ENCODE results near the gene ST6GALNAC5.
"Not testable (repeated sequence)": the region's sequence is repeated elsewhere in the genome, so short reads cannot be mapped to it uniquely, and the experiment has no call there.

ST6GALNAC5 gene

GRCh38 chr1:76939050-76939816, 72.0 kb downstream of the ST6GALNAC5 start:
- DNase-seq, result no peak

- no peak for DNase-seq
Observed at GRCh38 chr1:76939817-76940216, 72.5 kb downstream of the ST6GALNAC5 start.

DNA sequence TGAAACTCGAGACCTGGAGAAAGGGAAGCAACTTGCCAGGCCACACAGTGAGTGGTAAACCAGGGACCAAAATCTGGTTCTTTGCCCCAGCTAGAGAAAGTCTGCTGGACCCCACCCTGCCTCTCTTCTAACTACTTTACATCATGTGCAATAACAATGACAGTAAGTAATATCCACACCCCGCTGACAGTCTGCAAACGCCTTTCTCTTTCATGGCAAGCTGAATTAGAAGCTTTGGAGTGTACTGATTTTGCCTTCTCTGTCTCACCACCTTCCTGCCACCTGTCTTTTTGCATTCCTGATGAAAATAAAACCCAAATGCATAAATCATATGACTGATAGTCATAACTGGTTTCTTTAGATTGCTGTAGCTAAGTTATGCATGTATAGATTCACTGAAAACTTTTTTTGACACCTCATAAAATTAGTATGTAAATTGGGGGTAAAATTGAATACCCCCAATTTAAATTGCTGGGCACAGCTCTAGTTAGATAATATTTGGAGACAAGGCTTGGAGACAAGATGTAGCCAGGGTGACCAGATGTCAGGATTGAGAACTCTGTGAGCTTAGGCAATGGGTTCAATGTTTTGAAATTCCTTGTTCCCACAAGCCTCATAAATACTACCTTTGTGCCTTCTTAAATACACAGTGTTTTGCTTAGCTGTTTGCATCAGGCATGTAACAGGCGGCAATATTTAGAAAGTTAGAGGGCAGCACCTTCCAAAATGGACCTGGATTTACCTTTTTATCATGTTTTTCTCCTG, 73.5 kb downstream of the ST6GALNAC5 start:
- no peak for DNase-seq

DNA sequence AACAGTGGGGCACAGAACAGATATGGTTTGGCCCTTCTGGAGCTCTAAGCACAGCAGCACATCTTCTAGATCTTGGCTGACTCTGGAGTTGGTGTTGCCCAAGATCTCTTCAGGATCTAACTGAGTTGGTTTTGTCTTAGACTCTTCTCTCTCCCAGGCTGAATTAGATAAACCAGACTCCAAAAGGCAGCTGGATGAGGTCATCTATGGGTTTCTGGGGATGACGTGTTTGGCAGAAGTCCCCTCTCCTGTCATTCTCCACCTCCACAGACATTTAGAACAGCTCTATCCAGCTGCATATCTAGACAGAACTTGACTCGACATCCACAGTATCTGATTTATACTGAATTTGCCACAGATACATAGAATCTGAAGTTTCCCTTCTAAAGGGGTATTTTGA, 75.3 kb downstream of the ST6GALNAC5 start:
- no peak for DNase-seq

GRCh38 chr1:76944942-76945341, 77.7 kb downstream of the ST6GALNAC5 start:
- no peak for DNase-seq

GRCh38 chr1:76948846-76949245, 81.6 kb downstream of the ST6GALNAC5 start:
- no peak for DNase-seq

- no peak for DNase-seq
Observed at GRCh38 chr1:76949503-76949902, 82.2 kb downstream of the ST6GALNAC5 start.

- no peak for DNase-seq
Observed at GRCh38 chr1:76950306-76950705, 83.0 kb downstream of the ST6GALNAC5 start.

DNA sequence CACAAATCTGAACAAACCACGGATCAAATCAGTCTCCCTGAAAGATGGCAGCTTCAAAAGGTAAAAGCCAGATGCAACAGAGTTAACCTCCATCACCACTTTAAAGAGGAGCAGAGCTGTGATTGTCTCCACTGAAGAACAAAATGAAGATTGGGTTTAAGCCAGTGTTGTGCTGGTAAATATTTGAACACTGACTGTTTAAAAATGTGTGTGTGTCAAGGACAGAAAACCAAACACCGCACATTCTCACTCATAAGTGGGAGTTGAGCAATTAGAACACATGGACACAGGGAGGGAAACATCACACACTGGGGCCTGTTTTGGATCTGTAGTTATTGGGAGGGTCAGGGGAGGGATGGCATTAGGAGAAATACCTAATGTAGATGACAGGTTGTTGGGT, 83.9 kb downstream of the ST6GALNAC5 start:
- DNase-seq, result no peak

DNA sequence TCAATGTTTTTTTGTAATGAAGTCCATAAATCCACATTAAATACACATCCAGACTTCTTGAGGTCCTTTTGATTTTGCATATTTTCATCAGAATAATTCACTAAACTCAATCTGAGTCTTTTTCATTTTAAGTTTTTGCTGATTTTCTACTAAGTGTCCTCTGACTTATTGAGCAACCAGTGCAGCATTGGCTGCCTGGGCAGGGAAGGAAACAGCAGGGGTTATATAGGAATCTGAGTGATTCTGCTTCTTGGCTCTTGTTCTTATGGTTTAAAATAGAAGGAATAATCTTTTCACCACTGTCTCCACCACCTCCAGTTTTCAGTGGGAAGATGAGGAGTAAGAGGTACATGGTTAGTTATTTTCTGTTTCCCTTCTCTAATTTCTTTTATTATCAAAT, 88.4 kb downstream of the ST6GALNAC5 start:
- DNase-seq, result no peak

- DNase-seq, result no peak
Observed at GRCh38 chr1:76957961-76958360, 90.7 kb downstream of the ST6GALNAC5 start.

DNA sequence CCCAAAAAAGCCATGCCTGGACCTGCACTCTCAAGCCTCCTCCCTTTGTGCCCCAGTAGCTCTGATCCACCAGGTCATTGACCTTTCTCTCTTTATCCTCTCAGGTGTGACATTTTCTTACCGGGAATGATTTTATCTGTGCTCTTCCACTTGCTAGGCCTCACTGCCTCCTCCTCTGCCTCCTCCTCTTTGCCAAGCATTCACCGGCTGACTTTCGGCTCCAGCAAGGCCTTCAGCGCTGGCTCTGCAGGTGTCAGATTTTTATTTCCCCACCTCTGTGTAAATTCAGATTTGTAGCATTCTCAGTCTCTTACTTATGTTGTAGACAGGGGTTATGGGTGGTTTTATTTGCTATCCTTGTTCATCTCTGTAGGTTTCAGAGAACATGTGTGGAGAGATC, 91.5 kb downstream of the ST6GALNAC5 start:
- DNase-seq, result no peak

GRCh38 chr1:76959556-76959955, 92.3 kb downstream of the ST6GALNAC5 start:
- DNase-seq, result no peak

GRCh38 chr1:76961181-76961819, 94.0 kb downstream of the ST6GALNAC5 start:
- no peak for DNase-seq

- no peak for DNase-seq
Observed at GRCh38 chr1:76961820-76962207, 94.5 kb downstream of the ST6GALNAC5 start.

DNA sequence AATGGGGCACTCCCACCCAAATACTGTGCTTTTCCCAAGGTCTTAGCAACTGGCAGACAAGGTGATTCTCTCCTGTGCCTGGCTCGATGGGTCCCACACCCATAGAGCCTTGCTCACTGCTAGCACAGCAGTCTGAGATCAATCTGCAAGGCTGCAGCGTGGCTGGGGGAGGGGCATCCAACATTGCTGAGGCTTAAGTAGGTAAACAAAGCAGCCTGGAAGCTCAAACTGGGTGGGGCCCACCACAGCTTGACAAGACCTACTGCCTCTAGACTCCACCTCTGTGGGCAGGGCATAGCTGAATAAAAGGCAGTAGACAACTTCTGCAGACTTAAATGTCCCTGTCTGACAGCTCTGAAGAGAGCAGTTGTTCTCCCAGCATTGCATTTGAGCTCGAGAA, 114.0 kb downstream of the ST6GALNAC5 start:
- DNase-seq, result not testable (repeated sequence)

GRCh38 chr1:76989976-76990375, 122.7 kb downstream of the ST6GALNAC5 start:
- DNase-seq, result no peak

GRCh38 chr1:76993036-76993435, 125.8 kb downstream of the ST6GALNAC5 start:
- DNase-seq, result no peak

DNA sequence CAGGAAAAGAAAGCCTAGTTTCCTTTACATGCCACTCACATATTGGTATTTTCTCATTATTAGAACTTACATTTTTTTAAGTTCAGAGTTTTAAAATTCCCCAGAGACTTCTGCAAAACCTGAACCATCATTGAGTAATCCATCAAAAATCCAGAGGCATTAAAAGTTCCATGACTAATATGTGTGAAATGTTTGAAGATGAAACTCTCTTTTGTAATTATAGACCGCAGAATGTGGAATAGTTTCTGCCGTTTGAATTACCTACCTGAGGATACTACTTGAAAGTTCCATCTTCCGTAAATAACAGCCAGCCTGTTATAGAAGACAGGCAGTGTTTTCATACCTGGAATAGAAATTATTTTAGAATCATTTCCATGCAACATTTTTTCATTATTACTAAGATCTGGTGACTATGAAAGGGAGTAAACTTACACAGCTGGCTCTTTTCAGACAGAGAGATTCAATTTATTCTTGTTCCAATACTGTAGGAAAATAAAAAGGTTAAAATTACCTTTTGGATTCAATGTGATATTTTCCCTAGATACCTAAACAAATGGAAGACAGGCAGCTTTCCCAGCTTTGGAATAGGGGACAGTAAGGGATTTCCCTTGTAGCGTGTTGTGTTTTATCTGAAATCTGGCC, 131.4 kb downstream of the ST6GALNAC5 start:
- DNase-seq, result no peak

GRCh38 chr1:77007675-77008074, 140.4 kb downstream of the ST6GALNAC5 start:
- no peak for DNase-seq

DNA sequence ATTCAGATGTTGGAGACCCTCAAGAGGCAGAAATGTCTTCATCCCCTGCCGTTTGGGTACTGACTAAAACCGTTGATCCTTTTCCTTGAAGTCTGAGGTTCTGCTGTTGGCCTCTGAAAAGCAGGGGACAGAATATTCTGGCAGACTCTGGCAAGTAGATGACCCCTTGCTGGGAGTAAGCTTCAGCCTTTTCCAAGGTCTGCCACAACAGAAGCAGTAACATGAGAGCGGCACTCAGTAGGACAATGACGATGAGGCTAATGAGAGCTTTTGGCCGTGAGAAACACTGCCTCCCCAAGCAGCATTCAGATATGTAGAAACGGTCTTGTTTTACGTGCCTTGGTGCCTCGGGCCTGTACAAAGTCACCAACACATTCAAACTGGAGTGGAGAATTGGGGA, 143.7 kb downstream of the ST6GALNAC5 start:
- no peak for DNase-seq

- no peak for DNase-seq
Observed at GRCh38 chr1:77012066-77012465, 144.8 kb downstream of the ST6GALNAC5 start.

GRCh38 chr1:77014073-77014788, 147.0 kb downstream of the ST6GALNAC5 start:
- no peak for DNase-seq
